ENCODE results near the gene ERC2. TPM values are rescaled to one million over a fixed set of nuclear protein-coding genes. Genes with fewer than 3 reads are reported as not detected.

The ERC2 gene
- total RNA-seq, 1 donor from 2014 or later = not detected

- ATAC-seq = no peak
- no peak for DNase-seq (ENCODE audit: low spot score)
Observed at GRCh38 chr3:55664387-55664786, 803.9 kb downstream of the ERC2 start.

- no peak for ATAC-seq
- no peak for DNase-seq (ENCODE audit: low spot score)
Observed at GRCh38 chr3:55662683-55663082, 805.6 kb downstream of the ERC2 start.

GRCh38 chr3:55661571-55661970 is 806.7 kb downstream of the ERC2 start:
- no peak for DNase-seq (ENCODE audit: low spot score)
- no peak for ATAC-seq

GRCh38 chr3:55661141-55661540 is 807.1 kb downstream of the ERC2 start:
- DNase-seq (ENCODE audit: low spot score) = no peak
- no peak for ATAC-seq

- DNase-seq (ENCODE audit: low spot score) (no peak), ATAC-seq (no peak)
Observed at GRCh38 chr3:55660642-55661041, 807.6 kb downstream of the ERC2 start.

GRCh38 chr3:55659701-55660100 is 808.6 kb downstream of the ERC2 start:
- ATAC-seq = no peak
- DNase-seq (ENCODE audit: low spot score) = no peak

GRCh38 chr3:55658690-55659562 is 809.3 kb downstream of the ERC2 start:
- DNase-seq (ENCODE audit: low spot score) (no peak), ATAC-seq (no peak)

GRCh38 chr3:55658270-55658669 is 810.0 kb downstream of the ERC2 start:
- ATAC-seq (no peak), DNase-seq (ENCODE audit: low spot score) (no peak)

- DNase-seq (ENCODE audit: low spot score) = no peak
- no peak for ATAC-seq
Observed at GRCh38 chr3:55655544-55655943, 812.7 kb downstream of the ERC2 start.

GRCh38 chr3:55654123-55654760 is 814.0 kb downstream of the ERC2 start:
- DNase-seq (ENCODE audit: low spot score) (no peak), ATAC-seq (no peak)

GRCh38 chr3:55651011-55651410 is 817.3 kb downstream of the ERC2 start:
- DNase-seq (ENCODE audit: low spot score) = no peak
- ATAC-seq = no peak

GRCh38 chr3:55650011-55650410 is 818.3 kb downstream of the ERC2 start:
- no peak for DNase-seq (ENCODE audit: low spot score)
- ATAC-seq = no peak

GRCh38 chr3:55649554-55649953 is 818.7 kb downstream of the ERC2 start:
- DNase-seq (ENCODE audit: low spot score) (no peak), ATAC-seq (no peak)

GRCh38 chr3:55648591-55649318 is 819.5 kb downstream of the ERC2 start:
- no peak for ATAC-seq

GRCh38 chr3:55647670-55648069 is 820.6 kb downstream of the ERC2 start:
- ATAC-seq (no peak), DNase-seq (ENCODE audit: low spot score) (no peak)

More at GRCh38 chr3:55648591-55649318, 819.5 kb downstream of the ERC2 start:
- no peak for DNase-seq (ENCODE audit: low spot score)

- no peak for DNase-seq (ENCODE audit: low spot score)
- ATAC-seq = no peak
Observed at GRCh38 chr3:55647063-55647462, 821.2 kb downstream of the ERC2 start.

GRCh38 chr3:55646121-55646520 is 822.1 kb downstream of the ERC2 start:
- ATAC-seq (no peak), DNase-seq (ENCODE audit: low spot score) (no peak)

- DNase-seq (ENCODE audit: low spot score) = no peak
- no peak for ATAC-seq
Observed at GRCh38 chr3:55645422-55645821, 822.8 kb downstream of the ERC2 start.

GRCh38 chr3:55643283-55643682 is 825.0 kb downstream of the ERC2 start:
- ATAC-seq = no peak

GRCh38 chr3:55641964-55642363 is 826.3 kb downstream of the ERC2 start:
- ATAC-seq (no peak), DNase-seq (ENCODE audit: low spot score) (no peak)

More at GRCh38 chr3:55643283-55643682, 825.0 kb downstream of the ERC2 start:
- no peak for DNase-seq (ENCODE audit: low spot score)

GRCh38 chr3:55639896-55640765 is 828.1 kb downstream of the ERC2 start:
- ATAC-seq = no peak
- DNase-seq (ENCODE audit: low spot score) = no peak
